Left lung (tissue), 10 donors: ENCODE results near the gene URI1. TPM values are rescaled to one million over a fixed set of nuclear protein-coding genes. Genes with fewer than 3 reads are reported as not detected.

Source experiments
- ATAC-seq: fragments of 200-7000 bp; cut with Tn5 transposase; one replicate; pipeline ENCODE4 v1.9.1; 2020; ENCODE audit warnings: moderate library complexity
- DNase-seq, 4 donors: peaks; one replicate each; pipeline ENCODE4 v3.0.0-alpha.2; 2013 to 2020
- H3K27ac ChIP-seq, 2 donors: fragments of 200-600 bp; sonication (generic) in 1 of 2; one replicate each; pipeline versions ENCODE4 v1.5.0 to v1.8.0; 2020 to 2021
- H3K27me3 ChIP-seq, 2 donors: fragments of 200-600 bp; sonication (generic) in 1 of 2; one replicate each; pipeline versions ENCODE4 v1.5.0 to v1.8.0; 2020 to 2021
- H3K36me3 ChIP-seq, 2 donors: fragments of 200-600 bp; sonication (generic) in 1 of 2; one replicate each; pipeline versions ENCODE4 v1.5.0 to v1.8.0; 2020 to 2021
- H3K4me1 ChIP-seq, 2 donors: fragments of 200-600 bp; one replicate each; pipeline ENCODE4 v1.8.0; 2021
- H3K4me3 ChIP-seq, 2 donors: fragments of 200-600 bp; sonication (generic) in 1 of 2; one replicate each; pipeline versions ENCODE4 v1.5.0 to v1.8.0; 2020 to 2021; ENCODE audit warnings: mild to moderate bottlenecking in 1 of 2
- H3K9me3 ChIP-seq, 2 donors: fragments of 200-600 bp; sonication (generic) in 1 of 2; one replicate each; pipeline versions ENCODE4 v1.5.0 to v1.8.0; 2020 to 2021
- CTCF ChIP-seq, 2 donors: fragments of 200-600 bp; sonication (generic) in 1 of 2; IDR thresholded peaks; one replicate each; pipeline versions ENCODE4 v1.5.0 to v1.8.0; 2021; ENCODE audit warnings: antibody characterized with exemption in 2 of 2
- intact Hi-C, 2 donors: fragments of 100-400 bp; cut with DNase I; formaldehyde crosslinking; loops; one replicate each; pipeline versions ENCODE4 v1.11.2 to v1.14.2; 2022
- polyA plus RNA-seq, 6 donors: library from polyadenylated mRNA; unstranded; fragments of 120-200 nt; gene quantifications; one replicate each; pipeline ENCODE4 v1.2.1, GENCODE V29; 2013; ENCODE audit not compliant: insufficient read length in 6 of 6
- total RNA-seq, 2 donors: library from RNA; stranded (reverse); fragmentation: NEBNext Ultra II Directional; extraction: Animal tissue kit (Norgen Biotek cat#: 25700); gene quantifications; one replicate each; pipeline ENCODE4 v1.2.1, GENCODE V29; 2021
- donor health status: DM: no; HTN: yes; CAD: no.
- donor health status: DM: no; HTN: no; CAD: no.

URI1 gene
- total and polyA plus RNA-seq, 8 donors, result 36.3 to 104 (median 97.2) TPM

- Histone ChIP-seq H3K4me1 (no peaks in the 10 kb centered on the region), H3K27ac (no peak overlapping the region), H3K4me3 (no peak overlapping the region), H3K36me3 (peaks cover 0 to 10% of the 10 kb centered on the region in 2 donors), H3K9me3 (no peaks in the 10 kb centered on the region), H3K27me3 (no peaks in the 10 kb centered on the region)
- DNase-seq, result no peak
- TF ChIP-seq CTCF (IDR thresholded peaks at IDR 0.05), result no peak
- intact Hi-C loops, result no loop called here
- no peak for ATAC-seq
These were observed 61.8 kb downstream of the URI1 start for GRCh38 chr19:30003866-30004265.

GRCh38 chr19:30004403-30004802 lies 62.4 kb downstream of the URI1 start:
- no peak overlapping the region for H3K27ac ChIP-seq

GRCh38 chr19:30006207-30006606 lies 64.2 kb downstream of the URI1 start:
- DNase-seq (no peak), ATAC-seq (no peak)
- intact Hi-C loops, result no loop called here
- H3K27ac ChIP-seq, result no peak overlapping the region
- no peak overlapping the region for H3K4me3 ChIP-seq
- H3K4me1 ChIP-seq, result no peaks in the 10 kb centered on the region
- no peaks in the 10 kb centered on the region for H3K27me3 ChIP-seq
- no peaks in the 10 kb centered on the region for H3K9me3 ChIP-seq
- peaks cover 0 to 30% of the 10 kb centered on the region in 2 donors for H3K36me3 ChIP-seq
- TF ChIP-seq CTCF (IDR thresholded peaks at IDR 0.05), result no peak

More at GRCh38 chr19:30004403-30004802, 62.4 kb downstream of the URI1 start:
- H3K27me3 ChIP-seq, result no peaks in the 10 kb centered on the region
- TF ChIP-seq CTCF (IDR thresholded peaks at IDR 0.05), result no peak
- ATAC-seq, result no peak
- no peaks in the 10 kb centered on the region for H3K4me1 ChIP-seq
- DNase-seq, result no peak
- H3K36me3 ChIP-seq, result peaks cover 0 to 15% of the 10 kb centered on the region in 2 donors
- intact Hi-C loops, result no loop called here
- H3K9me3 ChIP-seq, result no peaks in the 10 kb centered on the region
- no peak overlapping the region for H3K4me3 ChIP-seq

- no peaks in the 10 kb centered on the region for H3K4me1 ChIP-seq
- no peak for DNase-seq
- H3K36me3 ChIP-seq, result peaks cover 0 to 42% of the 10 kb centered on the region in 2 donors
- H3K27ac ChIP-seq, result no peak overlapping the region
- H3K27me3 ChIP-seq, result no peaks in the 10 kb centered on the region
- H3K9me3 ChIP-seq, result no peaks in the 10 kb centered on the region
- no peak overlapping the region for H3K4me3 ChIP-seq
- TF ChIP-seq CTCF (IDR thresholded peaks at IDR 0.05), result no peak
- no peak for ATAC-seq
- intact Hi-C loops, result no loop called here
These were observed 66.1 kb downstream of the URI1 start for GRCh38 chr19:30008169-30008568.

- Histone ChIP-seq H3K4me1 (no peaks in the 10 kb centered on the region), H3K9me3 (no peaks in the 10 kb centered on the region), H3K27ac (no peak overlapping the region), H3K27me3 (no peaks in the 10 kb centered on the region), H3K36me3 (peaks cover 0 to 44% of the 10 kb centered on the region in 2 donors), H3K4me3 (no peak overlapping the region)
- TF ChIP-seq CTCF (IDR thresholded peaks at IDR 0.05), result no peak
- DNase-seq (no peak), ATAC-seq (no peak)
- intact Hi-C loops, result no loop called here
These were observed 67.0 kb downstream of the URI1 start for GRCh38 chr19:30009013-30009412.
